GM10266 (cell line): ENCODE results near the gene UFSP2.
A peak's percentile ranks its signal among the peaks of the same experiment; 100 is the strongest.

ENCODE experiments used
- DNase-seq: peaks from one replicate; pipeline ENCODE4 v3.0.0; 2012; ENCODE audit errors: extremely low spot score
- TF ChIP-seq, protein P1 (sequence below): IDR thresholded peaks from 2 replicates; pipeline ENCODE4 v1.5.1; 2012; ENCODE audit warnings: mild to moderate bottlenecking, low read depth; ENCODE audit not compliant: control insufficient read depth, insufficient read depth; ENCODE audit errors: missing control alignments

The UFSP2 gene

DNA sequence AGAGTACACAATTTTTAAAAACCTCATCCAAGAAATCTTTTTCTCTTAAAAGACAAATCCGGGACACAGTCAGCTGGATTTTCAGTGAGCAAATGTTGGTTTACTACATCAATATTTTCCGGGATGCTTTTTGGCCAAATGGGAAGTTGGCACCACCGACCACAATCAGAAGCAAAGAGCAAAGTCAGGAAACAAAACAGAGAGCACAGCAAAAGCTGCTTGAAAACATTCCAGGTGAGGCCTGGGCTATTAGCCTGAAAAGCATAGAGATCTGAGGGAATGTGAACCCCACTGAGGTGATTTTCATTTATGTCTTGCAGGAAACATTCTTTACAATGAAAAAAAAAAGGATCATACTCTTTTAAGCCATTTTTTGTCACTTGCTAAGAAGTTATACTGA is 63.9 kb downstream of the UFSP2 start:
- DNase-seq, result no peak
- TF ChIP-seq, protein P1, sequence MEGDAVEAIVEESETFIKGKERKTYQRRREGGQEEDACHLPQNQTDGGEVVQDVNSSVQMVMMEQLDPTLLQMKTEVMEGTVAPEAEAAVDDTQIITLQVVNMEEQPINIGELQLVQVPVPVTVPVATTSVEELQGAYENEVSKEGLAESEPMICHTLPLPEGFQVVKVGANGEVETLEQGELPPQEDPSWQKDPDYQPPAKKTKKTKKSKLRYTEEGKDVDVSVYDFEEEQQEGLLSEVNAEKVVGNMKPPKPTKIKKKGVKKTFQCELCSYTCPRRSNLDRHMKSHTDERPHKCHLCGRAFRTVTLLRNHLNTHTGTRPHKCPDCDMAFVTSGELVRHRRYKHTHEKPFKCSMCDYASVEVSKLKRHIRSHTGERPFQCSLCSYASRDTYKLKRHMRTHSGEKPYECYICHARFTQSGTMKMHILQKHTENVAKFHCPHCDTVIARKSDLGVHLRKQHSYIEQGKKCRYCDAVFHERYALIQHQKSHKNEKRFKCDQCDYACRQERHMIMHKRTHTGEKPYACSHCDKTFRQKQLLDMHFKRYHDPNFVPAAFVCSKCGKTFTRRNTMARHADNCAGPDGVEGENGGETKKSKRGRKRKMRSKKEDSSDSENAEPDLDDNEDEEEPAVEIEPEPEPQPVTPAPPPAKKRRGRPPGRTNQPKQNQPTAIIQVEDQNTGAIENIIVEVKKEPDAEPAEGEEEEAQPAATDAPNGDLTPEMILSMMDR, result no peak

DNA sequence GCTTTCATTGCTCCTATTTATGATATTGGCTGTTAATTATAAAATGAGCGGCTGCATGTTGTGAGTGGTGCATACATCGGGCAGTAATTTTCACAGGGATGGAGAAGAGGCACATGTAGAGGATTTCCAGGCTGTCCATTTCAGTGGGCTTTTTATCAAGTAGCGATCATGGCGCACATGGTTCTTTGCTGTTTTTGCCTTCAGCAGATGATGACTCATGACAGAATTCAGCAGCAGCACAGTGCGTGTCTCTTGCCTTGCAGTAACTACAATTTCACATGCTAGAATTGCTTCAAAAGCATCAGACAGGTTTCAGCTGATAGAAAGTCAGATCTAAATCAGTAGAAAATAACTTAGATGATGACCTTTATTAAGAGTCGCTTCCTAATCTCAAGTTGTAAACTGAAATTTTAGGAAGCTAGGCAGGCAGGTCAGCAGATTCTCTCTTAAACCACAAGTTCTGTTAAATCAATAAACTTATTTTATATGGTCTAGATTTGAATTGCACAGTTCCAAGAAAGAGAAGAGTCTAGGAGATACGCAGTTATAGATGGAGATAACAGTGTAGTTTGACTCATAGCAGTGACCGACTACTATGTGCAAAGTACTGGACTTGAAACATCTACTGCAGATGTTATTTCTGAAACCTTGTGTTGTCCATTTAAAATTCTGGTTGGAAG is 65.9 kb downstream of the UFSP2 start:
- DNase-seq, result no peak
- TF ChIP-seq, protein P1, result no peak

DNA sequence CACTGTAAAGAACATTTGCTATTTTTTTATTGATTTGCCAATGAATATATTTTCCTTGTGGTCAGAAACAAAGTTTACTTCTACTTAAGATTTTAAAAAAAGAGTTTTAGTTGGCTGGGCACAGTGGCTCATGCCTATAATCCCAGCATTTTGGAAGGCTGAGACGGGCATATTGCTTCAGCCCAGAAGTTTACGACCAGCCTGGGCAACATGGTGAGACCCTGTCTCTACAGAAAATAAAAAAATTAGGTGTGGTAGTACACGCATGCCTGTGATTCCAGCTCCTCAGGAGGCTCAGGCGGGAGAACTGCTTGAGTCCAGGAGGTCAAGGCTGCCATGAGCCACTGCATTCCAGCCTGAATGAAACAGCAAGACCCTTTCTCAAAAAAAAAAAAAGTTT is 66.8 kb downstream of the UFSP2 start:
- TF ChIP-seq, protein P1, result no peak
- DNase-seq, result no peak

DNA sequence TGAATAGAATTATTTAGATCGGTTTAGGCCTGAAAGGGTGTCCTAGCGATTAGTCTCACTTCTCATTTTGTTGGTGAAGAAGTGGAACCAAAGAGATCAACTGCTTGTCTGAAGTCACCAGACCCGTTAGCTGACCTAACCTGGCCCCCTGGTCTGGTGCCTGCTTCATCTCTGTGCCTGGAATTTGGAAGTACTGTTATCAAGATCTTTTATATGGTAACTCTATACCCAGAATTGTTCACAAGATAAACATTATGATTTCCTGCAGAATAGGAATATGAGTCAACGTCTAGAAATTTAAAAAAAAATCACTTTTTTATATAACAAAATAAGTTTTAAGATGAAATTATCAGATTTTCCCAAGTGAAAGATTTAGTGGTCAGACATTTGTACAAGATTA is 67.2 kb downstream of the UFSP2 start:
- DNase-seq, result no peak

DNA sequence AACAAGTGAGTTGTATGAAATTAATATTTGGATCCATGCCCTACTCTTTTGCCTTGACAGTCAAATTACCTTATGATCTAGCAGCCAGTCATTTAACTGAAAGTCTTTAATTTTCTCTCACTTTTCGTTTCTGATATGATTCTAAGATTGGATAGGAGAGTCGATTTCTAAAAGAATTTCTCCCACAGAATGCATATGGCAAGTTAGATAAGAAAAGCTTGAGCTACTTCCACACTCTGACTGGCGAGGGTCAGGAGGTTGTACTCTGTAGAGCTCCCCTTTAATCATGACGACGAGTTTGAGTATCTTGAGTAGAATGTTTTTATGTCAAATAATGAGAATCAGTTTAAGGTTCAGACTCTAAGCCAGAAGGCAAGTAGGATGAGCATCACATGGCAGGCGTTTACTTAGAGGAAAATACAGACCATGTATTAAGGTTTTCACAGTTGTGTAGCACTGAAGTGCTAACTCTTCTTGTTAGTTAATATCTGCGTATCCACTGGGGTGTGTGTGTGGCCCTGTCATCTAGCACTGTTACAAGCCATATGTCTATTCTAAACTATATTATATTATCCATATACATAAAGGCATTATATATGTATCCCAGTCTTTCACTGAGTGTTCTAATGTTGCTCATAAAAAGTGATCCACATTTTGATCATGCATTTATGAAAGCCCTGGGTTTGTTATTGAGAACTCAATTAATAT is 67.9 kb downstream of the UFSP2 start:
- no peak for DNase-seq
- TF ChIP-seq, protein P1, result no peak

More for the DNA sequence above, 67.2 kb downstream of the UFSP2 start:
- TF ChIP-seq, protein P1, result no peak

DNA sequence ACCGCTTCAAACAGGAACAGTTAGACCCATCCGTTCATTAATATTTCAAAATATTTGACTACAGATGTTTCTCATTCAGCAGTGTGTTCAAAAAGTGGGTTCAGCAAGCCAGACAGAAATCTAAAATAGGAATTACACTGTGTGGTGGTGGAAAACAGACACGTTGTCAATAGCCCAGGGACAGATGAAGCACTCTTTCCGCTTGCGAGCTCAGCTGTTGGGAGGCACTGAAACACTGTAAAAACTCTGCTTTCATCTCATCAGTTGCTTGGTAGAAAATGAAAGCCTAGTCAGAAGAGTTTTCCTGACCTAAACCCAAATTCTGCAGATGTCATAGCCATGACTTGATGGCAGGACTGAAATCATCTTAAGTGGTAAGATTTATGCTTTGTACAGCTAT is 68.6 kb downstream of the UFSP2 start:
- DNase-seq, result peak; percentile 14
- TF ChIP-seq, protein P1, result no peak

DNA sequence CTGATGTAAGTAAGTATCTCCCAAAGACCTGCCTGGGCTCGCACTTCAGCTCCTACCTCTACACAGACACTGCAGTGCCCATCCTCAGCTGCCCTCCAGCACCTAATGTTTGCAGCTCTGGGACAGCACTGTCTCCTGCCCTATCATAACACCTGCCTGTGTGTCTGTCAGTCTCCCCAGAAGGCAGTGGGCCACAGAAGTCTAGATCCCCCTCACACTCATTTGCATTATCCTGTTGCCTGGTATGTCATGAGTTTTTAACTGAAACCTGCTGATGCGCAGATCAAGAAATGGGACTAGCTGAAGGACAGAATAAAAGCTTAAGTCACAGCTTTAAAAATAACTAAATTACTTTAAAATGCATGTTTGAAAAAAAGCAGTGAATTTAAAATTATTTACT is 73.0 kb downstream of the UFSP2 start:
- DNase-seq, result peak; percentile 48
- TF ChIP-seq, protein P1, result no peak
